A204.1 (cell line): ENCODE data around the gene TRAF3IP3.

Experiments used
- FAIRE-seq: peaks from 2 replicates; lab custom pipeline; 2012; peaks lifted over from hg19 to GRCh38; lab: Jason Lieb, UNC

The TRAF3IP3 gene

GRCh38 chr1:209755926-209756614 is at the start of gene TRAF3IP3:
TSS of gene TRAF3IP3 (plus strand) at chr1:209756053. CDS start at chr1:209760040, 3,987 bp downstream.
- no peak for FAIRE-seq

GRCh38 chr1:209706622-209707021 is 49.2 kb upstream of the TRAF3IP3 start:
- no peak for FAIRE-seq

GRCh38 chr1:209707308-209707707 is 48.5 kb upstream of the TRAF3IP3 start:
- no peak for FAIRE-seq

- FAIRE-seq, result no peak
Measured at GRCh38 chr1:209708297-209708696, 47.6 kb upstream of the TRAF3IP3 start.

GRCh38 chr1:209710093-209710492 is 45.8 kb upstream of the TRAF3IP3 start:
- no peak for FAIRE-seq

- no peak for FAIRE-seq
Measured at GRCh38 chr1:209710847-209711246, 45.0 kb upstream of the TRAF3IP3 start.

- no peak for FAIRE-seq
Measured at GRCh38 chr1:209714338-209714737, 41.5 kb upstream of the TRAF3IP3 start.

- FAIRE-seq, result no peak
Measured at GRCh38 chr1:209715314-209715713, 40.5 kb upstream of the TRAF3IP3 start.

GRCh38 chr1:209717818-209718217 is 38.0 kb upstream of the TRAF3IP3 start:
- no peak for FAIRE-seq

- FAIRE-seq, result no peak
Measured at GRCh38 chr1:209720326-209720725, 35.5 kb upstream of the TRAF3IP3 start.

GRCh38 chr1:209720826-209721225 is 35.0 kb upstream of the TRAF3IP3 start:
- FAIRE-seq, result no peak

GRCh38 chr1:209721323-209721722 is 34.5 kb upstream of the TRAF3IP3 start:
- FAIRE-seq, result no peak

GRCh38 chr1:209723265-209723664 is 32.6 kb upstream of the TRAF3IP3 start:
- FAIRE-seq, result no peak

GRCh38 chr1:209723756-209724693 is 31.8 kb upstream of the TRAF3IP3 start:
- no peak for FAIRE-seq

- no peak for FAIRE-seq
Measured at GRCh38 chr1:209727286-209727685, 28.6 kb upstream of the TRAF3IP3 start.

- FAIRE-seq, result no peak
Measured at GRCh38 chr1:209727785-209728184, 28.1 kb upstream of the TRAF3IP3 start.

GRCh38 chr1:209728466-209728865 is 27.4 kb upstream of the TRAF3IP3 start:
- no peak for FAIRE-seq

- FAIRE-seq, result no peak
Measured at GRCh38 chr1:209729436-209729835, 26.4 kb upstream of the TRAF3IP3 start.

GRCh38 chr1:209732725-209733124 is 23.1 kb upstream of the TRAF3IP3 start:
- FAIRE-seq, result no peak

GRCh38 chr1:209733409-209734192 is 22.3 kb upstream of the TRAF3IP3 start:
- no peak for FAIRE-seq

GRCh38 chr1:209736490-209737117 is 19.2 kb upstream of the TRAF3IP3 start:
- FAIRE-seq, result no peak

- no peak for FAIRE-seq
Measured at GRCh38 chr1:209737118-209737505, 18.7 kb upstream of the TRAF3IP3 start.
